ENCODE results near the gene NUP214.
A peak's percentile ranks its signal among the peaks of the same experiment; 100 is the strongest.

NUP214 gene

DNA sequence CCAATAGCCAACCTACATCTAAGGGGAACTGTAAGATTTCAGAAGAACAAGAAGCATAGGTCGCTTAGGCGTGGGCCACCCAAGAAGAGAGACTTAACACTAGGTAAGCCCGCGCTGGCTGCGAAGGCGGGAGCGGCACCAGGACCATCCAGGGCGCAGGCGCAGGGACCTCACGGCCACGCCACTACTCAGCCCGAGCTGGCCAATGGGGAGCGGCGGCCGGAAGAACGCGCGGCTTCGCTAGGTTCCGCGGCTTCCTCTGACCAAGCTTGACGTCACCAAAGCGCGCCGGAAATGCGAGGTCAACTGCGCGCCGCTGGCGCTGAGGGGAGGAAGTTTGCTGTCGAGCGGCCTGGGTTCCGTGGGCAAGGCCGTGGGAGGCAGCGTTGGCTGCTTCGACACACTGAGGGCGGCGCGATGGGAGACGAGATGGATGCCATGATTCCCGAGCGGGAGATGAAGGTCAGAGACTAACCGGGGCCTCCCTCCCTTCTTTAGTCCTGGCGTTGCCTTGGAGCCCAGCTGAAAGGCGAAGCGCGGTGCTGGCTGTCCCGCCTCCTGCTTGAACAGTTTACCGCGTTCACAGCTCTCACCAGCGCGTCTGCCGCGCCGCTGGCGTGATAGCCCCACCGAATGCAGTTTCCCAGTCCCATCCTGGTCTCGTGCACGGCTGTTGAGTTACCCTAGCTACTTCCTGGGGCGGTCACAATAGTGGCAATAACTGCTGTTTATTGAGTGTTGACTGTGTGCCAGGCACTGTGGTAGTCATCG is at the start of gene NUP214:
Gene NUP214, plus strand, starts transcription at position 299 of the 771 bp plus-strand sequence. Its CDS starts 119 bp downstream, at position 418.
- peak within 1 kb of the TSS; percentile 75 for H3K27ac ChIP-seq
- peak; percentile 89 for DNase-seq (ENCODE audit: low read depth, low spot score)

DNA sequence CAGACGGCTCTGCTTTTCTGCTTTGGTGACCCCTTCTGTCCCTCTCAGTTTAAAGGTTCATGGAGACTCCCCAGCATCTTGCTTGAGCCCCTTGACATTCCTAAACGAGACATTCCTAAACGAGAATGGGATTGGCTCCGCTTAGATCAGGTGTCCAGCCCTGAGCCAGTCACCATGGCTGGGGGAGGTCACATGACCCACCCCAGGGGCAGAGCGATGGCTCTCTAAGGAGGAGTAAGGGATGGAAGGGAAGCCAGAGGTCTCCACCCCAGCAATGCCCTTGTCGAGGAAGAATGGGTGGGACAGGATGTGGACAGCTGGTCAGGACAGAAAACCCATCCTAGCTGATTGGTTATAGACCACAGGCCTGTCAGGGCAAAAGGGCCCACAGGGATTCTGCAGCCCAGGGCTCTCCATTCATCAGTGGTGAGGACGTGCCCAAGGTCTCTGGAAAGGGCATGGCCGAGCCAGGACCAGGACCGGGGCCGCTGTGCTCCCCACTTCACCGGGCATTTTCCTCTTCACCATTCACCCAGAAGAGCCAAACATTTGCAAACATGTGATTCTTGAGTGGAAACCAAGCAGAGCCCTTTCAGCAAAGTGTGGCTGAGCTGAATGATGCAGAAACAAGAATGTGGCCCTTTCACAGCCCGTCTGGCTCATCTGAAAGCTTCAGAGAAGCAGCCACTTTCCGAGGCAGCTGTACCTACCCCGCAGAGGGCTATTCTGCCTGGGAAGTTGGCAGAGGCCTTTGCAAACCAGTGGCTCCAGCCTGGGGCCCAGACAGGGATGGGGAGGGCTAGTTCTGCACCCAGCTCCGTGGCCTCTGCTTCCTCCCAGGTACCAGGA is 48.8 kb upstream of the NUP214 start:
- no peak overlapping the region for H3K27ac ChIP-seq
- DNase-seq (ENCODE audit: low read depth, low spot score): no peak

DNA sequence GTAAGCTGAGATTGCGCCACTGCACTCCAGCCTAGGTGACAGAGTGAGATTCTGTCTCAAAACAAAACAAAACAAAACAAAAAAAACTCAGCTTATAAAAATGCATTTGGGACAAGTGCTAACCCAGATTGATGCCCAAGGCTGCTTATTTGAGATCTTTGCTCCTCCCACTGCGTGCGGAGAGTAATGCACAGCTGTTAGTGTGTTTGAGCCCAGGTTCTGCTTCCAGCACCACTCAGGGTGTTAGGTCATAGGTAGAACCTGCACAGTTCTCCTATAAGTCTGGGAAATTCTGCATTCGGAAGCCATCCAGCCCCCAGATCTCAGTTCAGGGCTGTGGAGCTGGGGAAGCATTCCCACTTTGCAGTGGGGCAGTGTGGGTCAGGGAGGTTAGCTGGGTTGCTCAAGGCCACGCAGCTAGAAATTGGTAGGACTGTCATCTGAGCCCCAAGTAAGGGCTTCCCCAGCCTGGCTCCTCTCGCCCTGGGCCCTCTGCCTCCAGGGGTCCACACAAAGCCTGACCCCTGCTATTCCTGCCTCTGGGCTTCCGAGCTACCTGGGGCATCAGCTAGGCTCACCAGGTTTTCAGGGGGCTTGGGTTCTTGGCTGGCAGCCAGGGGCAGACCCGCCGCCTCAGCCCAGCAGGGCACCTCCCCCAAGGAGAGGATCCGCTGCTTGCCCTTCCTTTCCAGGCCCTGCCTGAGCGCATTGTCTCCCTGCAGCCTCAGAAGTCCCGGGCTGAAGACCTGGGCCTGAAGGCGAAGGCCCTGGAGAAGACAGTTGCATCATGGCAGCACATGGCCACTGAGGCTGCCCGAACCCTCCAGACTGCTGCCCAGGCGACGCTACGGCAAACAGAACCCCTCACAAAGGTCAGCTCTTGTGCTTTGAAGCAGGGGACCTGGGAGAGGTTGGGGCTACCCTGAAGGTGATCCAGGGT is 46.7 kb upstream of the NUP214 start:
- no peak overlapping the region for H3K27ac ChIP-seq
- DNase-seq (ENCODE audit: low read depth, low spot score): no peak

DNA sequence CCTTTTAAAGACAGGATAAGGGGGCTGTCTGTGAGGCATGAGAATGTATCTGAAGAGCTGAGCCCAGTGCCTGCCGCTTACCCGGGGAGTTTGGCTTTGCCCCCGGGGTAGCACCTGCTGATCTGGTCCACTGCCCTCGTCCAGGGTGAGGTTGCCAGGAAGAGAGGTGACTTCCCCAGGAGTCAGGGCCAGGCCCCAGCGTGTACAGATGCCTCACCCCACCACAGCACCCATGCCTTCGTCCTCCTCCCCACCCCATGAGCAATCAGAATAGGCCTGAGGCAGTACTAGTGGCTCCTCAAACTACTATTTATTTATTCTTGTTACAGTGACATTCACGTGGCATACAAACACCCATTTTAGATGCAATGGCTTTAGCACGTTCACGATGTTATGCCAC is 44.8 kb upstream of the NUP214 start:
- no peak overlapping the region for H3K27ac ChIP-seq
- DNase-seq (ENCODE audit: low read depth, low spot score): peak; percentile 36

DNA sequence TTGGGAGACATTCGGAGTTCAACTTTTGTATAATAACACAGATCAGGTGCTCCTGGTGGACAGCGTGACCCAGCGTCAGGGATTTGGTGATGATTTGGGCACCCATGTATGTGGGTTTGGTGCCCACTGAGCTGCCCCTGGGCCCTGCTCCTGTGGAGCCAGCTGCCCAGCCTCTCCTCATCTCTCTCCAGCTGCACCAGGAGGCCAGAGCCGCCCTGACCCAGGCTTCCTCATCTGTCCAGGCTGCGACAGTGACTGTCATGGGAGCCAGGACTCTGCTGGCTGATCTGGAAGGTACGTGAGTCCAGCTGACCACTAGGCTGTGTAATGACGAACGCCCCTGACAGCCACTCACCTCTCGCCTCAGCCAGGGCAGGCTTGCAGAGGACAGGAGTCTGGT is 43.5 kb upstream of the NUP214 start:
- DNase-seq (ENCODE audit: low read depth, low spot score): no peak

DNA sequence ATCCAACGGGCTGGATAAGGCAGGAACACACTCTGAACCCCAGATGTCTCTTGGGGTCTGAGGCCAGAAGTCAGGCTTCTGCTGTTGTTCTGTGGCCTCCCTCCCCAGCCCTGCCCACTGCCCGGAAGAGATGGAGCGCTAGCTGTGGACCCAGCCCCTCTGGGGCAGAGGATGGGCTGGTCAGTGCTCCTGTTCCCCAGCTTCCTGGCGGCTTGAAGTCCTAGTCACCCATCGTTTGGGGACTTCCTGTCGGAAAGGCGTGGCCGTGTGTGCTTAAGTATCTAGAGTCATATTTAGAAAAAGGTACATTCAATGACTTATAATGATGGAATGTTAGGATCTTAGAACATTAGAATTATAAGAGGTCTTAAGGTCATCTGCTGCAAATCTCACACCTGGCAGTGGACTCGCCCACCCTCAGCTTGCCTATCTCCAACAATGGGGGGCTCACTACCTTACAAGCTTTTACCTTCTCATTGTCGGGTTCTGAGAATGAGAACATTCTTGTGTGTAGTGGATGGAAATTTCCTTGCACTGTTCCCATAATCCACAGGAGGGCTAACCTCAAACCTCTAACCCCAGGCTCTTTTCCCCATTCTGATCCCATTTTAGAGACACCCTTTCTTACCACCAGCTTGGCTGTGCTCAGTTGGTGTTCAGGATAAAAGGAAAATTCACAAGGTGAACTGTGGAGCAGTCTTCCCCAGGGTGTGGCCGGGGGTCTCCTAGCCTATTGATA is 42.4 kb upstream of the NUP214 start:
- H3K27ac ChIP-seq: no peak overlapping the region
- no peak for DNase-seq (ENCODE audit: low read depth, low spot score)

More for the DNA sequence above, 43.5 kb upstream of the NUP214 start:
- H3K27ac ChIP-seq: no peak overlapping the region

DNA sequence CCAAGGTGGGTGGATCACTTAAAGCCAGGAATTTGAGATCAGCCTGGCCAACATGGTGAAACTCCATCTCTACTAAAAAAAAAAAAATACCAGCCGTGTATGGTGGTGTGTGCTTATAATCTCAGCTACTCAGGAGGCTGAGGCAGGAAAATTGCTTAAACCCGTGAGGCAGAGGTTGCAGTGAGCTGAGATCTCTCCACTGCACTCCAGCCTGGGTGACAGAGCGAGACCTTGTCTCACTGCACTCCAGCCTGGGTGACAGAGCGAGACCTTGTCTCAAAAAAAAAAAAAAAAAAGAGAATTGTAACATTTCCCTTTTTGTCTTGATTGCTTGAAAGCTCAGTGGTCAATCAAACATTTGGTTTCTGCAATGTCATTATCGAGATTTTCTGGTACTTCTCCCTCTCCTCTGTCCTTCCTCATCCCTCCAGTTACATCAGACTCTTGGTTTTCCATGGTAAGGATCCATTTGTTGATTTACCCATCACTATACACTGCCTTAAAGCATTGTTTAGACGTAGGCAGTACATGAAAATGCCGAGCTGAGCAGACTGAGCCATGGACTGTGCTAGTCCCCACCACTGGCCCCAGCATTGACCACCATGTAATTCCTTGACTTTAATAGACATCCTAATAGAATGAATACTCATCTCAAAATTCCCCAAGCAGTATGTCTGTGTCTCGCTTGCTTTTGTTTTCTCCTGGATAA is 40.6 kb upstream of the NUP214 start:
- no peak for DNase-seq (ENCODE audit: low read depth, low spot score)
- H3K27ac ChIP-seq: no peak overlapping the region

DNA sequence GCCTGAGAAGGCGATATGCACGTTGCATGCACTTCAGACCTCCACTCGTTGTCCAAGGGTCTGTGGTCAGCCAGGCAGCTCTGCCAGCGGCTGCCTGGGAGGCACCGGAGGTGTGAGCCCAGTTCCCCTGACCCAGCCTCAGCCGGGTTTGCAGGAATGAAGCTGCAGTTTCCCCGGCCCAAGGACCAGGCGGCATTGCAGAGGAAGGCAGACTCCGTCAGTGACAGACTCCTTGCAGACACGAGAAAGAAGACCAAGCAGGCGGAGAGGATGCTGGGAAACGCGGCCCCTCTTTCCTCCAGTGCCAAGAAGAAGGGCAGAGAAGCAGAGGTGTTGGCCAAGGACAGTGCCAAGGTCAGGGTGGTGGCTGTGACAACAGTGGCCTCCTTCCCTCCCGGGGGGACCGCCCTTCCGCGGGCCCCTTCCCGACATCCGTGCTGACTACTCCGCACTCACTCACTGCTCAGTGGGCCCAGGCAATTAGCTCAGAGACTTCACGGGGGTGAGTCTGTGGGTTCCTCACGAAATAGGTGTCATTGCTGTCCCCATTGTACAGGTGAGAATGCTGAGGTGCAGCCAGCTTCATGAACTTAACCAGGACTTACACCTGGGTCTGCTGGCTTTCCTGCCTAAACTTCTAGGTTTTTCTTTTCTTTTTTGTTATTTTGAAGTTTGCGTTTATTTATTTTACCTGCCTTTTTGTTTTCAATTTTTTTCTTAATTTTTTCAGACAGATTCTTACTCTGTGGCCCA is 39.8 kb upstream of the NUP214 start:
- DNase-seq (ENCODE audit: low read depth, low spot score): no peak
- no peak overlapping the region for H3K27ac ChIP-seq

DNA sequence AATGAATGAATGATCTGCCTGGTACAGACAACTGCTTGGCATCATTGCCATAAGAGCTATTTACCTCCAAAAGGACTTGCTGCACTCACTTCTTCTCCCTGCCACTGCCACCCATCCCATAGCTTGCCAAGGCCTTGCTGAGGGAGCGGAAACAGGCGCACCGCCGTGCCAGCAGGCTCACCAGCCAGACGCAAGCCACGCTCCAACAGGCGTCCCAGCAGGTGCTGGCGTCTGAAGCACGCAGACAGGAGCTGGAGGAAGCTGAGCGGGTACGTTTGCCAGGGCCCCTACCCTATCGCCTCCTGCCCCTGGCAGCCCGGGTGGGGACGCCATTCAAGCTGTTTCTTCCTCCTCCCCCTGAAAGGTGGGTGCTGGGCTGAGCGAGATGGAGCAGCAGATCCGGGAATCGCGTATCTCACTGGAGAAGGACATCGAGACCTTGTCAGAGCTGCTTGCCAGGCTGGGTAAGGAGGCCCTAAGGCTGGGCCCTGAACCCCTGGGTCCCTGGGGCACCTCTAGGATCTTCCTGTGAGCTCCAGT is 38.0 kb upstream of the NUP214 start:
- no peak for DNase-seq (ENCODE audit: low read depth, low spot score)
- H3K27ac ChIP-seq: no peak overlapping the region

DNA sequence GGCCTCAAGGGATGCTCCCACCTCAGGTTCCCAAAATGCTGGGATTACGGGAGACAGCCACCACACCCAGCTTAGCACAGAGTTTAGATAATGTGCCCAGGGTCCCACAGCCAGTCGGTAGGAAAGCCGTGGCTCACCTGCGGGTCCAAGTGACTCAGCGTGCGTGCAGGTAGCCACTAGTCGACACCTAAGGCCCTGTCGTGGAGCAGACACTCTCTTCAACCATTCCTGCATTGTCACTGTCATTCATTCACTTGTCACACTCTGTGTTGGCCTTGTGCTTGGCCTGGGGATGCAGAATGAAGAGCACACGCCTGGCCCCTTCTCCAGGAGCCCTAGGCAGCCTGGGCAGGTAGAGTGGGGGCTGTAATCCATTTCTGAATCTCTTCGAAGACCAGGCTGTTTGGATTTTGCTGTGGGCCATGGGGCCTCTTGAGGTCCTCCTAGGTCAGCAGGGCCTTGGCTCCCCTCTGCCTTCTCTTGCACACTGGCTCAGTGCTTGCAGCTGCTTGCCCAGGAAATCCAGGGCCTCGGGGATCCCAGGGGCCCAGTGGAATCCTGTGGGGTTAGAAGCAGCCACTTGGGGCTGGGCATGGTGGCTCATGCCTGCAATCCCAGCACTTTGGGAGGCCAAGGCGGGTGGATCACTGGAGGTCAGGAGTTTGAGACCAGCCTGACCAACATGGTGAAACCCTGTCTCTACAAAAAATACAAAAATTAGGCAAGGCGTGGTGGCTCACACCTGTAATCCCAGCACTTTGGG is 35.2 kb upstream of the NUP214 start:
- H3K27ac ChIP-seq: no peak overlapping the region
- no peak for DNase-seq (ENCODE audit: low read depth, low spot score)

DNA sequence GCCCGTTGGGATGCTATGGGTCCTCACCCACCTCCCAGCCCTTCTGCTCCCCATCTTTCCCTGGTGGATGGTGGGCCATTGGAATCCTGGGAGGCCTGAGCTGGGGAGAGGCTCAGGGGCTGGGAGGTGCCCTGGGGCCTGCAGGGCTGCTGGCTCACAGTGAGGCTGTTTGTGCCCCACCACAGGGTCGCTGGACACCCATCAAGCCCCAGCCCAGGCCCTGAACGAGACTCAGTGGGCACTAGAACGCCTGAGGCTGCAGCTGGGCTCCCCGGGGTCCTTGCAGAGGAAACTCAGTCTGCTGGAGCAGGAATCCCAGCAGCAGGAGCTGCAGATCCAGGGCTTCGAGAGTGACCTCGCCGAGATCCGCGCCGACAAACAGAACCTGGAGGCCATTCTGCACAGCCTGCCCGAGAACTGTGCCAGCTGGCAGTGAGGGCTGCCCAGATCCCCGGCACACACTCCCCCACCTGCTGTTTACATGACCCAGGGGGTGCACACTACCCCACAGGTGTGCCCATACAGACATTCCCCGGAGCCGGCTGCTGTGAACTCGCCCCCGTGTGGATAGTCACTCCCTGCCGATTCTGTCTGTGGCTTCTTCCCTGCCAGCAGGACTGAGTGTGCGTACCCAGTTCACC is 33.9 kb upstream of the NUP214 start:
- H3K27ac ChIP-seq: no peak overlapping the region
- DNase-seq (ENCODE audit: low read depth, low spot score): no peak

DNA sequence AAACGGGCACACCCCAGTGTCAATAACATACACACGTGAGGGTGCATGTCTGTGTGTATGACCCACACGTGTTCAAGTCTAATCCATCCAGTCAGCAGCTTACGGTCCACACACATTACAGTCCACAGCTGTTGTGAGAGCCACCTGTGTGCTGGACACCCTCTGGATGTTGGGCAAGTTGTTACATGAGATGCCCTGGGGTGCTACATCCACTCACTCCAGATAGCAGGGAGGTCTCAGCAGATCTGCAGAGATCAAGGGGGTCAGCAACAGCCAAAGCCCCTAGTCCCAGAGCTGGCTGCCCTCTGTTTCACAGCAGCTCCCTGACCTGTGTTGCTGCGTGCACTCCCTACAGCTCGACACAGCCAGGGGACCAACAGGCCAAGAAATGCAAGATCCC is 33.4 kb upstream of the NUP214 start:
- no peak overlapping the region for H3K27ac ChIP-seq
- DNase-seq (ENCODE audit: low read depth, low spot score): no peak

DNA sequence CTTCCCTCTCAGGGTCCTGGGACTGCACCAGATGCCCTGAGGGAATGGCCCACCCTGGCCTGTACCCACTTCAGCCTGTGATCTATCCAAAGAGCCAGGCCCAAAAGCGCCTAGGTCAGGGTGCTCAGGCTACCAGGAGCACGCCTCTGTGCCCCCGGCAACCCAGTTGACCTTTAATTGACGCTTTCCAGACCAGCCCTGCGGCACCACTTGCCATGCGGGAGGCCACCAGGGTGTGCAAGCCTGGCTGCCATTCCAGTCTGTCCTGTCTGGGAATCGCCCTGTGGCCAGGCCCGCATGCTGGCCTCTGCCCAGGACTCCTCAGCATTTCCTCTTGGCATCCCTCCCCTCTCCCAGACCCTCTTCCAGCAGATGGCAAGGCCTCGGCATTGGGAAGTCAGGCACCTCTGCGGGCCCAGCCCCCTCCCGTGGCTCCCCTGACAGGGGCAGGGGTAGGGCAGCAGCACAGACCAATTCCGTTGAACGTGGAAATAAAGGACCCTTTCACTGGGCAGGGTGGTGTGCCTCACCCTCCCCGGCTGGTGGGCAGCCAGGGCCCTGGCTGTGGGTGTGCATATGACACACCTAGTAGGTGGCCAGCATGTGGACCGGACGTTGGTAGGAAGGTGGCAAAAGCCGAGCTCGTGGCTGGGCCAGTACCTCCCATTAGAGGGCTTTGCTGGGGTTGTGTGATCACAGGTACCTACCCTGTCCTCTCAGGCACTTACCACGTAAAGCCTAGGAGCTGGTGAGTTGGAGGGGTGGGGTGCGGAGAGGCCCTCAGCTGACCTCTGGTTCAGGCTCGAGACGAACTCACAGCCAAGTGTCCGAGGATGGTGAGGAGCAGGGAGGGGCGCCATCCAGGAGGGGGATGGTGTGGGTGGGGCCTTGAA is 32.6 kb upstream of the NUP214 start:
- DNase-seq (ENCODE audit: low read depth, low spot score): no peak
- H3K27ac ChIP-seq: no peak overlapping the region

DNA sequence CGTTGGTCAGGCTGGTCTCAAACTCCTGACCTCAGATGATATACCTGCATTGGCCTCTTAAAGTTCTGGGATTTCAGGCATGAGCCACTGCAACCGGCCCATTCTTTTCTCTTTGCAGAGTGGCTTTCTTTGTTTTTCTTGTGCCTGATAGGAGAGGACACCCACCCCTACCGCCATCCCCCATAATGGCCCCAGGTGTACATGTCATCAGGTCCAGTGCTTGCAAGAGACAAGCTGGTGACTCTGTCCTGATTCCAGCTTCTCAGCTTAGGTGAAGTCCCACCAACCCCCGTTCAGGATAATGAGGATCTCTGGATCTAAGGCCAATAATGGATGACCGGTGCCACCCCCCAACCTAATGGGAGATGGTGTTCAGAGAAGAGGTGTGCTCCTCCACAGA is 31.4 kb upstream of the NUP214 start:
- DNase-seq (ENCODE audit: low read depth, low spot score): no peak

DNA sequence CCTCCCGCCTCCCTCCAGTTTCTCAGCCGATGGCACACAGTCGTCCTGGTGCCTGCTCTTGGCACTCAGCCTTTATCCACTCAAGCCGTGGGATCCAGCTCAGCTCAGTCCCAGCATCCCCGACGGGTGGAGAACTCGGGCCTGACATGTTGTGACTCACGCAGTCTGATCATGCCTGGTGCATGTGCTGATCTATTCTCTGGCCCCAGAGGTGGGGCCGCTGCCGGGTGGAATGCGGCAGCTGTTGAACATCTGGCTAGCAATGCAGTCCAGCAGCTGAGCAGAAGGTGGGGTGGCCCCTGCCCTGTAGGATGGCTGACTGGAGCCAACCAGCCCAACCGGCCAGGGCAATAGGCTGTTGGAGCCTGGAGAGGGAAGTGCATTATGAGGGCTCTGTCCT is 30.8 kb upstream of the NUP214 start:
- DNase-seq (ENCODE audit: low read depth, low spot score): peak; percentile 10
- no peak overlapping the region for H3K27ac ChIP-seq

More for the DNA sequence above, 31.4 kb upstream of the NUP214 start:
- H3K27ac ChIP-seq: no peak overlapping the region

DNA sequence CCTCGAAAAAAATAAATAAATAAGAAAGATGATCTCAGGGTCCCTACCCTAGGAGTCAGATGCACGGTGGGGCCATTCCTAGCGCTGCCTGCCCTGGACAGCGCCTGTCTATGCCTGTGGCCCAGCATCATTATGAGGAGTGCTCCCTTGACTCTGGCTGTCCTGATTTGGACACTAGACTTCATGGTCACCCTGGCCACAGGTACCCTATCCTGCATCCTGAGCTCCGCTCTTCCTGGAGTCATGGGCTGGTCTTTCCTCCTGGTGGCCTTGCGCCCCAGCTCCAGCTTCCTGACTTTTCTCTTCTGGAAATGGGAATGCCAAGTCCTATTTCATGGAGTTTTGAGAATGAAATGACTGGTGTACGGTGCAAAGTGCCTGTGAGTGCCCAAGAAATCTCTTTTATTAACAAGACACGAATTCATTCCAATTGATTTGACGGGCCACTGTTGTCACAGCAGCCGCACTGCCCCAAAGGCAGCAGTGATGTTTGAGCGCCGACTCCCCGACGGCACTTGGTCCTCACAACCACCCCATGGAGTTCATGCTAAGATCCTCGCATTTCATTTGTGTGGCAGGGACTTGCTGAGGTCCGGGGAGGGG is 29.6 kb upstream of the NUP214 start:
- no peak overlapping the region for H3K27ac ChIP-seq
- DNase-seq (ENCODE audit: low read depth, low spot score): no peak

Data from epithelial cell of prostate (primary cell).